Ishikawa (cell line): ENCODE data around the gene A3GALT2.

ENCODE experiments used
- CEBPB ChIP-seq: IDR thresholded peaks from 2 replicates; pipeline ENCODE4 v1.6.1; 2012
- CREB1 ChIP-seq: IDR thresholded peaks from 2 replicates; pipeline ENCODE4 v1.6.1; 2012; ENCODE audit warnings: low read depth
- EGR1 ChIP-seq: IDR thresholded peaks from 2 replicates; pipeline ENCODE4 v1.6.1; 2012
- EP300 ChIP-seq: IDR thresholded peaks from 2 replicates; pipeline ENCODE4 v1.6.1; 2012; ENCODE audit warnings: borderline replicate concordance
- FOXM1 ChIP-seq: IDR thresholded peaks from 2 replicates; pipeline ENCODE4 v1.6.1; 2012; ENCODE audit warnings: low read depth, borderline replicate concordance
- NFIC ChIP-seq: IDR thresholded peaks from 2 replicates; pipeline ENCODE4 v1.6.1; 2012
- RAD21 ChIP-seq: IDR thresholded peaks from 2 replicates; pipeline ENCODE4 v1.6.1; 2012; ENCODE audit warnings: low read depth
- REST ChIP-seq: IDR thresholded peaks from 2 replicates; pipeline ENCODE4 v1.6.1; 2012; ENCODE audit warnings: low read depth, mild to moderate bottlenecking
- TAF1 ChIP-seq: IDR thresholded peaks from 2 replicates; pipeline ENCODE4 v1.6.1; 2012; ENCODE audit warnings: low read depth, mild to moderate bottlenecking
- TCF12 ChIP-seq: IDR thresholded peaks from 2 replicates; pipeline ENCODE4 v1.6.1; 2012; ENCODE audit warnings: low read depth
- TEAD4 ChIP-seq: IDR thresholded peaks from 2 replicates; pipeline ENCODE4 v1.6.1; 2012
- YY1 ChIP-seq: IDR thresholded peaks from 2 replicates; pipeline ENCODE4 v1.6.1; 2012; ENCODE audit warnings: low read depth
- ZBTB7A ChIP-seq: IDR thresholded peaks from 2 replicates; pipeline ENCODE4 v1.6.1; 2012; ENCODE audit warnings: low read depth
- TF ChIP-seq, protein P1 (sequence below): IDR thresholded peaks from 2 replicates; pipeline ENCODE4 v1.6.1; 2012
- TF ChIP-seq, protein P2 (sequence below): IDR thresholded peaks from 2 replicates; pipeline ENCODE4 v1.6.1; 2012

Gene A3GALT2

DNA sequence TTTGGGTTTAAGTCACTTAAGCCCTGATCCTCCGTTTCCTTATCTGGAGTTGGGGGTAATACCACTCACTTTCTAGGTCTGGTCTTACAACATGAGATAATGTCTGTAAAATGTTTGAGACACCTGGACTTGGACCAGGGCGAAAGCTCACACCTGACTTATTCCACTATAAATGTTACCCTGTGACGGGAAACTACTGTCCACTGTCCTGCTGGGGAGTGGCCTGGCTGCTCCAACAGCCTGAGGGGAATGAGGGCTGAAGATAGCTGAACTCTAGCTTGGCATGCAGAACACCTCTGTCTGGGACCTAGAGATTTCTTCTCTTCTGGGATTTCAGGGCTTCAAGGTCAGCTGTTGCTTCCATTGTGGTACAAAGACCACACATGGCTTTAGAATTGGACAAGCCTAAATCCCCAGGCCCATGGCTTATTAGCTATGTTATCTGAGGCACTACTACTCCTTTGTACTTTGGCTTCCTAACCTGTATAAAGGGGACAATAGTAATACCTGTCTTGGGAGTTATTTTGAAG, 9.5 kb upstream of the A3GALT2 start:
- no peak for TF ChIP-seq ZBTB7A
- no peak for TF ChIP-seq CEBPB
- no peak for TF ChIP-seq REST
- TF ChIP-seq CREB1: no peak
- TF ChIP-seq, protein P1, sequence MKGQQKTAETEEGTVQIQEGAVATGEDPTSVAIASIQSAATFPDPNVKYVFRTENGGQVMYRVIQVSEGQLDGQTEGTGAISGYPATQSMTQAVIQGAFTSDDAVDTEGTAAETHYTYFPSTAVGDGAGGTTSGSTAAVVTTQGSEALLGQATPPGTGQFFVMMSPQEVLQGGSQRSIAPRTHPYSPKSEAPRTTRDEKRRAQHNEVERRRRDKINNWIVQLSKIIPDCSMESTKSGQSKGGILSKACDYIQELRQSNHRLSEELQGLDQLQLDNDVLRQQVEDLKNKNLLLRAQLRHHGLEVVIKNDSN: no peak
- no peak for TF ChIP-seq TAF1
- no peak for TF ChIP-seq TEAD4
- TF ChIP-seq TCF12: no peak
- no peak for TF ChIP-seq EP300
- no peak for TF ChIP-seq YY1
- no peak for TF ChIP-seq EGR1
- no peak for TF ChIP-seq RAD21

- TF ChIP-seq YY1 (no peak), CREB1 (no peak), CEBPB (no peak), REST (no peak), FOXM1 (no peak), RAD21 (no peak), NFIC (no peak), TCF12 (no peak), TEAD4 (no peak), EP300 (no peak), TAF1 (no peak), EGR1 (no peak), ZBTB7A (no peak)
- TF ChIP-seq, protein P2, sequence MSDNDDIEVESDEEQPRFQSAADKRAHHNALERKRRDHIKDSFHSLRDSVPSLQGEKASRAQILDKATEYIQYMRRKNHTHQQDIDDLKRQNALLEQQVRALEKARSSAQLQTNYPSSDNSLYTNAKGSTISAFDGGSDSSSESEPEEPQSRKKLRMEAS: no peak
Measured at GRCh38 chr1:33329600-33330305, 8.9 kb upstream of the A3GALT2 start.

- no peak for TF ChIP-seq TCF12
- no peak for TF ChIP-seq CREB1
- no peak for TF ChIP-seq REST
- no peak for TF ChIP-seq YY1
- TF ChIP-seq FOXM1: no peak
- TF ChIP-seq ZBTB7A: no peak
- TF ChIP-seq EGR1: no peak
- TF ChIP-seq, protein P2: no peak
- TF ChIP-seq, protein P1: no peak
- no peak for TF ChIP-seq TEAD4
- no peak for TF ChIP-seq CEBPB
- no peak for TF ChIP-seq NFIC
- no peak for TF ChIP-seq TAF1
- no peak for TF ChIP-seq RAD21
- TF ChIP-seq EP300: no peak
Measured at GRCh38 chr1:33328817-33329216, 7.9 kb upstream of the A3GALT2 start.

- TF ChIP-seq NFIC: no peak
- TF ChIP-seq RAD21: no peak
- no peak for TF ChIP-seq YY1
- no peak for TF ChIP-seq EGR1
- TF ChIP-seq CREB1: no peak
- no peak for TF ChIP-seq EP300
- no peak for TF ChIP-seq CEBPB
- no peak for TF ChIP-seq TEAD4
- TF ChIP-seq, protein P2: no peak
- no peak for TF ChIP-seq TAF1
- no peak for TF ChIP-seq ZBTB7A
Measured at GRCh38 chr1:33327587-33328325, 6.9 kb upstream of the A3GALT2 start.
